HK-2 (cell line): ENCODE measurements around the gene IFIH1.

Experiments used
- DNase-seq: peaks from one replicate; pipeline ENCODE4 v3.0.0-alpha.2; 2018; ENCODE audit not compliant: unreplicated experiment

The IFIH1 gene

GRCh38 chr2:162257425-162257824, 61.1 kb downstream of the IFIH1 start:
- DNase-seq: no peak

- DNase-seq: no peak
These were observed 61.9 kb downstream of the IFIH1 start for GRCh38 chr2:162256591-162256991.

- no peak for DNase-seq
These were observed 64.1 kb downstream of the IFIH1 start for GRCh38 chr2:162254236-162254871.

- no peak for DNase-seq
These were observed 65.0 kb downstream of the IFIH1 start for GRCh38 chr2:162253435-162253834.

GRCh38 chr2:162252153-162252552, 66.3 kb downstream of the IFIH1 start:
- no peak for DNase-seq

GRCh38 chr2:162245781-162246180, 72.7 kb downstream of the IFIH1 start:
- no peak for DNase-seq

GRCh38 chr2:162245061-162245460, 73.4 kb downstream of the IFIH1 start:
- no peak for DNase-seq

- peak; percentile 49 for DNase-seq
These were observed 73.9 kb downstream of the IFIH1 start for GRCh38 chr2:162244541-162245031.

- DNase-seq: no peak
These were observed 74.8 kb downstream of the IFIH1 start for GRCh38 chr2:162243715-162244114.

- no peak for DNase-seq
These were observed 75.2 kb downstream of the IFIH1 start, which contains the start of gene FAP for GRCh38 chr2:162243294-162243693. TSS of gene FAP (minus strand) at chr2:162243445. CDS start at chr2:162243327, 118 bp downstream.

- DNase-seq: no peak
These were observed 75.8 kb downstream of the IFIH1 start for GRCh38 chr2:162242586-162243280.

- DNase-seq: no peak
These were observed 76.9 kb downstream of the IFIH1 start for GRCh38 chr2:162241571-162241970.

- DNase-seq: no peak
These were observed 83.6 kb downstream of the IFIH1 start for GRCh38 chr2:162234620-162235462.

- DNase-seq: no peak
These were observed 85.3 kb downstream of the IFIH1 start for GRCh38 chr2:162233197-162233596.

- no peak for DNase-seq
These were observed 85.8 kb downstream of the IFIH1 start for GRCh38 chr2:162232671-162233070.

GRCh38 chr2:162232027-162232426, 86.5 kb downstream of the IFIH1 start:
- DNase-seq: no peak

GRCh38 chr2:162230761-162231160, 87.7 kb downstream of the IFIH1 start:
- no peak for DNase-seq

- no peak for DNase-seq
These were observed 91.6 kb downstream of the IFIH1 start for GRCh38 chr2:162226836-162227235.

GRCh38 chr2:162221064-162221463, 97.4 kb downstream of the IFIH1 start:
- DNase-seq: peak; percentile 56

GRCh38 chr2:162220368-162220767, 98.1 kb downstream of the IFIH1 start:
- DNase-seq: no peak

GRCh38 chr2:162219426-162219825, 99.1 kb downstream of the IFIH1 start:
- DNase-seq: no peak

GRCh38 chr2:162217598-162217997, 100.9 kb downstream of the IFIH1 start:
- DNase-seq: no peak
